HUES64 (cell line): Measurements from ENCODE around the gene NSMCE3.

Experiments
- H3K27ac ChIP-seq: 2 replicates; pipeline ENCODE4 v1.7.0; 2013; ENCODE audit warnings: low read depth, low read length, inconsistent platforms
- H3K27me3 ChIP-seq: 2 replicates; pipeline ENCODE4 v1.6.1; 2013; ENCODE audit warnings: mild to moderate bottlenecking, low read length; ENCODE audit not compliant: insufficient read depth
- H3K36me3 ChIP-seq: 2 replicates; pipeline ENCODE4 v1.6.1; 2013; ENCODE audit warnings: mild to moderate bottlenecking, low read length; ENCODE audit not compliant: insufficient read depth
- H3K4me1 ChIP-seq: 2 replicates; pipeline ENCODE4 v1.6.1; 2013; ENCODE audit warnings: mild to moderate bottlenecking, low read length, moderate library complexity; ENCODE audit not compliant: insufficient read depth
- H3K4me3 ChIP-seq: 2 replicates; pipeline ENCODE4 v1.5.1; 2013; ENCODE audit warnings: mild to moderate bottlenecking, low read length, moderate library complexity
- H3K9ac ChIP-seq: 2 replicates; pipeline ENCODE4 v1.6.1; 2013; ENCODE audit warnings: mild to moderate bottlenecking, low read depth, low read length
- H3K9me3 ChIP-seq: 2 replicates; pipeline ENCODE4 v1.6.1; 2013; ENCODE audit warnings: low read depth, low read length; ENCODE audit not compliant: insufficient read depth
- WGBS: fragments of 150-250, 120-280 bp; methylation state at CpG from one replicate; pipeline ENCODE4 v1.1.7; 2013; ENCODE audit warnings: missing lambda C conversion rate; 5-methylcytosine and 5-hydroxymethylcytosine counted together

The NSMCE3 gene

DNA sequence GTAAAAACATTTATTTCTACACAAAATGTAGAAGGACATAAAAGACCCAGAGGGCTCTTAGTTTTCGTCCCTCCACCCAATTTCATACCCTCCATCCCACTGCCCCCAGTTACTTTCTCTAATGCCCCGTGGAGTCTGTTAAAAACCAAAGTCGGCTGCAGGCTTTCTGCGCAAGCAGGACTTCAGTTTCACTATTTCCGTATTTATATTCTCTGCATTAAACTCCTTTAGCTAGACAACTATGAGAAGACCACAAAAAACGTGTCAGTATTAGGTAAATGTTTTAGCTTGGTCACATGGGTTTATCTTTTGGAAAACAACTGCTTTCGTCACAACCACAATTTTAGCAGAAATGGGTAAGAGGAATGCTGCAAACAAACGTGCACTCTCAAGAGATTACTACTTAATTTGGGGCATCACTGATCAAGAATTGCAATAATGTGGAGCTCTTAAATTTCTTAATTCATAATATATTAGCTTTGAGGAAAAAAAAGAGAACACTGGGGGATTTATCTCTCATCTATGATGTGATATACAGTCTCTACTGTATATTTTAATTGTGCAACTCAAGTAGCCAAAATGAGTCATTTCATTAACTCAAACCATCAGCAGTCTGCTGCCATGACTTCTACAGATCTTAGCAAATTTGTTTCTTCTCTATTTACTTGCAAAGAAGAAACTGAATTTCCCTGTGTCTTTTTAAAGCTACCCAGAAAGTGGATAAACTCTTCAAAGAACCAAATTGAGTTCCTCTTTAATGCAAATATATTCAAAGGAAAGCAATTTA lies 740 bp upstream of the NSMCE3 start:
- Histone ChIP-seq H3K9me3 (no peaks in the 10 kb centered on the region), H3K4me1 (peaks cover 27% of the 10 kb centered on the region), H3K27ac (no peak overlapping the region), H3K36me3 (no peaks in the 10 kb centered on the region), H3K27me3 (no peaks in the 10 kb centered on the region), H3K4me3 (peak overlapping the region; percentile 99), H3K9ac (peak overlapping the region; percentile 75; the same call in 1 of the 2 replicates)
- 39% methylated on average over 8 of the region's 8 CpGs for WGBS

DNA sequence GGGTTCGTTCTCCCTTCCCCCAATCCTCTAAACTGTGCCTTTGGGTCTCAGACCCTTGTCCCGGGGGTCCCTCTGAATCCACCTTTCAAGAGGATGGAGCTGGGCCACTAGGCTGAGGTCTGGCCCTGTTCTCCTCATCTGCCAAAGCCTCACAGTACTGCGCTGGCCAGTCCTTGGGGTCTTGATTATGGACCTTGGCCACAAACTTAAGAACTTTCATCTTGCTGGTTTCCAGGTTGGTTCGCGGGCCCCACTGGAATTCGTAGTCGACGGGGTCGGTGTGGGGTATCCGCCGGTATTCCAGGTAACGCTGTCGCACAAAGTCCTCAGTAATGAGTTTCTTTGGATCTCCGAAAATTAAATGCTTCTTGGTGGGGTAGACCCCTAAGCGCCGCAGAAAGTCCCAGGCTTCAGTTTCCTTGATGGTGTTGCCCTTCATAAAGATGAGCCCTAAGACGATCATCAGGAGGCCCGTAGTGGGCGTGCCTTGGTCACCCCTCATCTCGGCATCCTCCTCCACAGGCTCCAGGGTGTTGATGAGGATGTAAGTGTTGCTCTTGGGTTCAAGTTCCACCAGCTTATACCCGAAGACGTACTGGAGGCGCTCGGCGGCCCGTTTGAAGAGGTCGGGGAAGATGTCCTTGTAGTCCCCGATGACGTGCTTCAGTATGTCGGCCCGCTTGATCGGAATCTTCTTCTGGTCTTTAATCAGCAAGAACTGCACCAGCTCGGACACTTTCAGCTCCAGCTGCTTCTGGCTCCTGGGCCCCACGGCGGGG lies 727 bp downstream of the NSMCE3 start:
- Histone ChIP-seq H3K4me1 (peaks cover 27% of the 10 kb centered on the region), H3K9me3 (no peaks in the 10 kb centered on the region), H3K36me3 (no peaks in the 10 kb centered on the region), H3K9ac (peak overlapping the region; percentile 75), H3K4me3 (peak overlapping the region; percentile 99), H3K27me3 (no peaks in the 10 kb centered on the region), H3K27ac (peak overlapping the region; percentile 76; the same call in 1 of the 2 replicates)
- 1% methylated on average over 35 of the region's 35 CpGs for WGBS

DNA sequence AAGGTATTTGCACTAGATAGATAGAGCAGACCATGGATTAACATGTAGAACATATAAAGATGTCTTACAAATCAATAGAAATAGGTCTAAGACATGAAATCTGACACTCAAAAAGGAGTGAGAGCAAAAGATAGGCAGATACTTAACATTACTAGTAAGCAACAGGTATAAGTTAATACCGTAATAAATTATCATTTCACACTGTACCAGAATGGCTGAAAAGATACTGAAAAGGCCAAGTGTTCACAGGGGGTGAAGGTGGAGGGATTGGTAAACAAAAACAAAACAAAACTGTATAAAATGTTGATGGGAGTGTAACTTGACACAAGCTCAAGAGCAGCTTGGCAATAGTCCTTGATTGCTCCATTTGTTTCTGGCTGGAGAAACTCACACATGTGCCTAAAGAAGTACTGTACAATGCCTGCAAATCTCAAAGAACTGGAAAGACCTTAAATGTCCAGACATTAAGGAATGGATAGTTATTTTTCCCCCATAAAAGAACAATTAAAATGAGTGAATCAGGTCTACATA lies 3.5 kb downstream of the NSMCE3 start:
- Histone ChIP-seq H3K36me3 (no peaks in the 10 kb centered on the region), H3K4me1 (peaks cover 26% of the 10 kb centered on the region), H3K9me3 (no peaks in the 10 kb centered on the region), H3K27ac (no peak overlapping the region), H3K9ac (no peak overlapping the region), H3K4me3 (no peak overlapping the region), H3K27me3 (no peaks in the 10 kb centered on the region)
- no CpG with 5 or more reads among the region's 1 CpG for WGBS

DNA sequence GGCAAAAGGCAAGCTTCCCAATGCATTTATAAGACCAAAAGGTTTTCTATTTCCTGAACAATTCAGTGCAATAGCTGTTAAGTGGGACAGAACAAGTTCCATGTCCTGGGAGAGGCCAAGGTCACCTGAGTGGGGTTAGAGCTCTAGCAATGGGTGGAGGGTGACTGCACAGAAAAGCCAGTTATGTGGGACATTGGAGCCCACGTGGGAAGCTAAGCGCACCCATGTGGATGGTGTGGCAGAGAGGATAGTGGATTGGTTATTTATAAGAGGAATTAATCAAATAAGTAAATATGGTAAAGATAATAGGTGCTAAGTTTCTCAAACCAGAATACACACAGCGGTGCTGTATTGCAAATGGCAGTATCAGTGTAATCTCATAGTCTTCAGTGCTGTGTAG lies 6.3 kb downstream of the NSMCE3 start:
- Histone ChIP-seq H3K4me1 (peaks cover 21% of the 10 kb centered on the region), H3K27ac (no peak overlapping the region), H3K9me3 (no peaks in the 10 kb centered on the region), H3K4me3 (no peak overlapping the region), H3K36me3 (no peaks in the 10 kb centered on the region), H3K27me3 (no peaks in the 10 kb centered on the region), H3K9ac (no peak overlapping the region)
- 84% methylated on average over 2 of the region's 3 CpGs for WGBS

DNA sequence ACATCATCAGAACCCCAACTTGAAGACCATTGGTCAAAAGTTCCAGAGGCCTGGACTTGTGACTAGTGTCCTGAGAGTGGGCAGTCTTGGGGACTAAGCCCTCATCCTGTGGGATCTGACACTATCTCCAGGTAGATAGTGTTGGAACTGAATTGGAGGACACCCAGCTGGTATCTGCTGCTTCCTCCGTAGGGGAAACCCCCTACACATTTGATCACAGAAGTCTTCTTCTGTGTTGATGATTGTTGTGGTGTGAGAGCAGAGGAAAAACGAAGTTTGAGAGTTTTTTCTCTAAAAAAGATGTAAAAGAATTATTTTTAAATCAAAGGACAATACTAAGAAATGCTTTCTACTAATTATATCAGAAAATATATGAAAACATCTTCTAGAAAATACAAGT lies 6.9 kb downstream of the NSMCE3 start:
- H3K36me3 ChIP-seq: no peaks in the 10 kb centered on the region
- WGBS: no CpG with 5 or more reads among the region's 2 CpGs
- H3K27ac ChIP-seq: no peak overlapping the region
- no peaks in the 10 kb centered on the region for H3K27me3 ChIP-seq
- H3K9ac ChIP-seq: no peak overlapping the region
- no peak overlapping the region for H3K4me3 ChIP-seq
- H3K4me1 ChIP-seq: peaks cover 15% of the 10 kb centered on the region
- H3K9me3 ChIP-seq: no peaks in the 10 kb centered on the region

DNA sequence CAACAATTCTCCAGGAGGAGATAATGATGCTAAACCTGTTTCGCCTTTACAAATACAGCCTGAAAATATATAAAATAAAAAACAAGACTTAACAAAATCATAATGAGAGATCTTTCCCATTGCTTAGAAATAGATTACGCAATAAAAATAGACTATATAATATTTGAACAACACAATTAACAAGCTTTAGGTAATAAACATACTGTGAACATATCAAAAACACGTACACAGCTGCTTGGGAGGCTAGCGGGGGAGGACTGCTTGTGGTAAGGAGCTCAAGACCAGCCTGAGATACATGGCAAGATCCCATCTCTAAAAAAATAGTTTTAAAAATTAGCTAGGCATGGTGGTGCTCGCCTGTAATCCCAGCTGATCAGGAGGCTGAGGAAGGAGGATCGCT lies 8.7 kb downstream of the NSMCE3 start:
- Histone ChIP-seq H3K9ac (no peak overlapping the region), H3K4me3 (no peak overlapping the region), H3K27ac (no peak overlapping the region), H3K9me3 (no peaks in the 10 kb centered on the region), H3K4me1 (peaks cover 8% of the 10 kb centered on the region), H3K36me3 (no peaks in the 10 kb centered on the region), H3K27me3 (no peaks in the 10 kb centered on the region)
- WGBS: over 99% methylated on average over 4 of the region's 6 CpGs

DNA sequence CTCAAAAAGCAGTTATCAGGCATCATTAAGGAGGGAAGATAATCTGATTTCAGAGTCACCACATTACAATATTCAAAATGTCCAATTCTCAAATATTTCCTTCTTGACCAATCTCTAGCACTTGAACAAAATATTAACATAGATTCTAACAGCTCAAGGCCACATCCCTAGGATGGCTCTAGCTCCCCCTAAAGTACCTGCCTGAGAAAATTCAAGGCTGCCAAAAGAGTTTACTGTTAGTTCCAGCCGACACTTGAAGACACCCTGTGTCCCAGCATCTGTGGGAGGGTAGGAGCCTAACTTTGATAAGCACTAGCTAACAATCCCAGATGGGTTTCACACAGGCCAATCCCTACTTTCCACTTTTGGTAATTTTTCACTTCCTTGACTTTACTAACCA lies 10.4 kb downstream of the NSMCE3 start:
- no peaks in the 10 kb centered on the region for H3K9me3 ChIP-seq
- no peak overlapping the region for H3K9ac ChIP-seq
- WGBS: 24% methylated on average over 1 of the region's 1 CpG
- H3K27ac ChIP-seq: no peak overlapping the region
- no peaks in the 10 kb centered on the region for H3K27me3 ChIP-seq
- H3K4me1 ChIP-seq: peaks cover 8% of the 10 kb centered on the region
- H3K4me3 ChIP-seq: no peak overlapping the region
- H3K36me3 ChIP-seq: no peaks in the 10 kb centered on the region

DNA sequence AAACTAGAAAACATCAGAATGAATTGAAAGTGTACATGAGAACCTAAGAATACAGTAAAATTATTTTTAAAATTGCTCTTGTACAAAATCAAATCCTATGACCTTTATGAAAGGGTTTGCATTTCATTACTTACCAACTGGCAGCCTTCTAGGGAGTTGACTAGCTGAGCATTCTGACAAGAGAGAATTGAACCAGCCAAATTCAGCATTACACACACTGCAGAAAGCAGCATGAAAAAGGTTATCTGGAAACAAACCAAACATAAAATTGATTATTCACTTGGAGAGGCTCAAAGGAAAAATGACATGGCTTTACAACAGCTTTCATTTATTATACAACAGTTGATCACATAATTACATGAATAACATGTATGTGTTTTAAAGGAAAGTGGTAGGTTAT lies 17.4 kb downstream of the NSMCE3 start:
- no peak overlapping the region for H3K9ac ChIP-seq
- H3K9me3 ChIP-seq: no peaks in the 10 kb centered on the region
- H3K27ac ChIP-seq: no peak overlapping the region
- H3K4me3 ChIP-seq: no peak overlapping the region
- H3K36me3 ChIP-seq: no peaks in the 10 kb centered on the region
- H3K27me3 ChIP-seq: no peaks in the 10 kb centered on the region
- H3K4me1 ChIP-seq: no peaks in the 10 kb centered on the region

DNA sequence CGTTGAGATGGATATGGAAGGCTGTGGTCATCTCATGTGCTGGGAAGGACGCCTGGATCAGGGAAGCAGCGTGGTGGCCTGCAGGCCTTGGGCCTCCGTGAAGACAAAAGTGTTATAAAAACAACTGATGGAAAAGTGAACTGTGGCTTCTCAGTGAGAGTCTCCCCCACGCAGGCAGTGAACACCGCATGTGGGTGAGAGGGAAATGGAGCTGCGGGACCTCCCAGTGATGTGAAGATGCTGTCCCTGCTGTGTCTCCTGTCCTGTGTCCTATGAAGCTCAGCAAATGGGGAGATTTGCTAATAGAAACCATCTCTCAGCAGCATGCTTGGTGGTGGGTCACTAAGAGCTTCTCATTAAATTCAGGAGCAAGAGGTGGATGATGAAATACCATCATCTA lies 25.1 kb downstream of the NSMCE3 start:
- no peaks in the 10 kb centered on the region for H3K36me3 ChIP-seq
- peaks cover 7% of the 10 kb centered on the region; the same call in 1 of the 2 replicates for H3K4me1 ChIP-seq
- no peaks in the 10 kb centered on the region for H3K27me3 ChIP-seq
- no peak overlapping the region for H3K27ac ChIP-seq
- no peaks in the 10 kb centered on the region for H3K9me3 ChIP-seq
- 87% methylated on average over 7 of the region's 7 CpGs for WGBS
- H3K9ac ChIP-seq: no peak overlapping the region
- no peak overlapping the region for H3K4me3 ChIP-seq

DNA sequence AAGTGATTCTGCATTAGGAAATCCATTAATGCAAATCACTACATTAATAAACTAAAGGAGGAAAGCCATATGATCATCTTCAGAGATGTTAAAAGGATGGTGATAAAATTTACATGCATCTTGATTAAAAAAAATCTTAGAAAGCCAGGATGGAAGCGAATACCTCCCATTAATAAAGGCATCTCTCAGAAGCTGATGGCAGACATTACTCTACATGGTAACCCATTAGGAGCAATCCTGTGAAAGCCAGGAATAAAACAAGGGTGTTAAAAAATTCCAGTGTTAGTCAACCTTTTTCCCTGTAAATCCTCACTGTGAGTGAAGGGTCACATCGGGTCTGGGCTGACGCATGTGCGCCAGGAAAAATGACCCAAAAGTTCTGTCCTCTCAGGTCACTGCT lies 25.5 kb downstream of the NSMCE3 start:
- no peak overlapping the region for H3K9ac ChIP-seq
- no peak overlapping the region for H3K27ac ChIP-seq
- no peaks in the 10 kb centered on the region for H3K9me3 ChIP-seq
- H3K27me3 ChIP-seq: no peaks in the 10 kb centered on the region
- no peak overlapping the region for H3K4me3 ChIP-seq
- 89% methylated on average over 4 of the region's 4 CpGs for WGBS
- no peaks in the 10 kb centered on the region for H3K36me3 ChIP-seq
- peaks cover 11% of the 10 kb centered on the region; the same call in 1 of the 2 replicates for H3K4me1 ChIP-seq

DNA sequence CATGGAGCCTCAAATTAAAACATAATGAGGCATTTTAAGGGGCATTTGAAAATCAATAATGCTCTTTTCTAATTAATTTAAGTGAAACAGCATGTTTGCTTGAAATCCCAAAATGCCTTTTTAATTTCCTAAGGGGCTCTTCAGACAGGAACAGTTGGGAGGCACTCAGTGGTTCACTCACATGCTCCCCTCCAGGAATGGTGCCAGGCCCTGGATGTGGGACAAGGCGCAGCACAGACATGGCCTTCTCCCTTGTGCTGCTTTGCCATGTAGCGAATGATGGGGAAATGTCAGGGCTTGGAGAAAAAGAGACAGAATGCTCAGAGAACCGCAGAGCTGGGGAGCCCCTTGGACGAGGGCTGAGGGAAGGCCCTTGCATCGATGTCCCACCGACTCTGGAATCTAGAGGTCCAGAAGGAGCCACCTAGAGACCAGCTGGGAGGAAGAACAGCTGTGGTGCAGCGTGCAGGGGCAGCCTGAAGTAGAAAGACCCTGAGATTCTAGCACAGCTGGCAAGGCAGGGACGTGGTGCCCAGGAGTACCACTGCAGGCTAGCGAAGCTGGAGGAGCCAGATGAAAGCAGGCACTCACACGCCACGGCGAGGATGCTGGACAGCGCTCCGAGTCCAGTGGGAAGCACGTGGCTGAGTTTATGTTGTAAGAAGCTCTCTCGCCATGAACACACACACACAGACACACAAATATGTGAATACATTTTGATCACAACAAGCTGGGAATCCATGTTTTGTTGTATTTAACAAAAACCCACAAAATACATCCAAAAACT lies 27.0 kb downstream of the NSMCE3 start:
- Histone ChIP-seq H3K4me1 (peaks cover 12% of the 10 kb centered on the region; the same call in 1 of the 2 replicates), H3K27ac (no peak overlapping the region), H3K27me3 (no peaks in the 10 kb centered on the region), H3K9me3 (no peaks in the 10 kb centered on the region), H3K9ac (no peak overlapping the region), H3K36me3 (no peaks in the 10 kb centered on the region), H3K4me3 (no peak overlapping the region)
- WGBS: 82% methylated on average over 16 of the region's 16 CpGs
